NCI-H2029 treated with DMSO at 0.1 percent for 48 hours (cell line): ENCODE results near the gene CFAP70.
"Not testable (repeated sequence)": the region's sequence is repeated elsewhere in the genome, so short reads cannot be mapped to it uniquely, and the experiment has no call there.

Experiments
- DNase-seq: peaks from one replicate; lab custom pipeline; 2025; lab: John Stamatoyannopoulos, UW

Gene CFAP70

DNA sequence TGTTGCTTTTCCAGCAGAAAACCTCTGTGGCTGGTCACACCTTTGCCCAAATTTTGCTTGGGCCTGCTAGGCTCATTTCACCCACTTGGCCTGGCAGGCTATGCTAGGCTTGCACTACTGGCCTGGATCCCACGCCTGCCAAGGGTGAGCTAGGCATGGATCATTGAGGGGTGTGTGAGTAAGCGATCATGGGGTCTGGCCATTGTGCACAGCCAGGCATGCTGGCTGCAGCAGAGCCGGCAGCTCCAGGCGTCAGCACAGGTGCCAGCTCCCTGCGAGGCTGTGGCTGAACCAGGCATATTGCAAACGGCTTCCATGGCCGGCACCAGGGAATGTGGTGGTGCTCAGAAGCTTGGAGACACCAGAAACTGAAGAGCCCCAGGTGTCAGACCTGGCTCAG, 19.2 kb downstream of the CFAP70 start:
- DNase-seq, result no peak

DNA sequence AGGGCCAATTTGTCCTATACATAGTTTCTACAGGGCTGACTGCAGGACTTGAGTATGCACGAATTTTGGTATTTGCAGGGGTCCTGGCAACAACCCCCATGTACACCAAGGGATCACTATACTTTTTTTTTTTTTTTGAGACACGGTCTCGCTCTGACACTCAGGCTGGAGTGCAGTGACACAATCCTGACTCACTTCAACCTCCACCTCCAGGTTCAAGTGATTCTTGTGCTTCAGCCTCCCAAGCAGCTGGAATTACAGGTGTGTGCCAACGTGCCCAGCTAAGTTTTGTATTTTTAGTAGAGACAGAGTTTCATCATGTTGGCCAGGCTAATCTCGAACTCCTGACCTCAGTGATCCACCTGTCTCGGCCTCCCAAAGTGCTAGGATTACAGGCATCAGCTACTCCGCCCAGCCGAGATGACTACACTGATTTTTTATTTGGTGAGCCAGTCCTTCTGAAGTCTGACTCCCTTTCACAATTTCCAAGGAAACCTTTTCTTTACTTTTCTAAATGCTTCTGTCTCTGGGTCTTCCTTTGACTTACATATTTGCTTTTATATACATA, 19.8 kb downstream of the CFAP70 start:
- DNase-seq, result no peak

DNA sequence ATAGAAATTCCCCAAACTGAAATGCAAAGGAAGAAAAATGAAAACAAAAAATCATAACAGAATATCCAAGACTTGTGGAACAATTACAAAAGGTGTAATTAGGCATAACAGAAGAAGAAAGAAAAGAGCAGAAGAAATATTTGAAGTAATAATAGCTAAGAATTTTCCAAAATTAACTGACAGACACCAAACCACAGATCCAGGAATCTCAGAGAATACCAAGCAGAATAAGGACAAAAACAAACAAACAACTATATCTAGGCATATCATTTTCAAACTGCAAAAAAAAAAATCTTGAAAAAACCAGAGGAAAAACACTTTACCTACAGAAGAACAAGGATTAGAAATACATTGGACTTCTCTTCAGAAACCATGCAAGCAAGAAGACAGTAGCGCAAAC, 25.5 kb downstream of the CFAP70 start:
- no peak for DNase-seq

DNA sequence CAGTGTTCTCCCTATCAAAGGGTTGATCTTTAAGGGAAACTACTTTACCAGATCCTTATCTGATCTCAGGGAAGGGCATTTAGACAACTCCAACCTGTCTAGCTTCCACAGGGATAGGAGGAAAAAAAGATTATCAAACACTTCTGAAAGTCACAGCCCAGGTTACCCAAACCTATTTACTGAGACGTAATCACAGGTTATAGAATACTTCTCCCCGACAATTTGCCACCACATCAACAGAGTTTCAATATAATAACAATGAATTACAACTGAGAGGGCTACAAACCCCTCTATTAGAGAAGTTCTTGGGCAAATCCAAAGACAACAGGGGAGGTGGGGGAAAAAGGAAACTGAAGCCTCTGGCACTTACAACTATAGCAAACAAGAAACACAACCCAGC, 26.3 kb downstream of the CFAP70 start:
- no peak for DNase-seq

DNA sequence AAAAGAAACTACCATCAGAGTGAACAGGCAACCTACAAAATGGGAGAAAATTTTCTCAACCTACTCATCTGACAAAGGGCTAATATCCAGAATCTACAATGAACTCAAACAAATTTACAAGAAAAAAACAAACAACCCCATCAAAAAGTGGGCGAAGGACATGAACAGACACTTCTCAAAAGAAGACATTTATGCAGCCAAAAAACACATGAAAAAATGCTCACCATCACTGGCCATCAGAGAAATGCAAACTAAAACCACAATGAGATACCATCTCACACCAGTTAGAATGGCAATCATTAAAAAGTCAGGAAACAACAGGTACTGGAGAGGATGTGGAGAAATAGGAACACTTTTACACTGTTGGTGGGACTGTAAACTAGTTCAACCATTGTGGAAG, 30.1 kb downstream of the CFAP70 start:
- not testable (repeated sequence) for DNase-seq

DNA sequence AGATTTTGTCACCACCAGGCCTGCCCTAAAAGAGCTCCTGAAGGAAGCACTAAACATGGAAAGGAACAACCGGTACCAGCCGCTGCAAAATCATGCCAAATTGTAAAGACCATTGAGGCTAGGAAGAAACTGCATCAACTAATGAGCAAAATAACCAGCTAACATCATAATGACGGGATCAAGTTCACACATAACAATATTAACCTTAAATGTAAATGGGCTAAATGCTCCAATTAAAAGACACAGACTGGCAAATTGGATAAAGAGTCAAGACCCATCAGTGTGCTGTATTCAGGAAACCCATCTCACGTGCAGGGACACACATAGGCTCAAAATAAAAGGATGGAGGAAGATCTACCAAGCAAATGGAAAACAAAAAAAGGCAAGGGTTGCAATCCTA, 33.4 kb downstream of the CFAP70 start:
- not testable (repeated sequence) for DNase-seq

DNA sequence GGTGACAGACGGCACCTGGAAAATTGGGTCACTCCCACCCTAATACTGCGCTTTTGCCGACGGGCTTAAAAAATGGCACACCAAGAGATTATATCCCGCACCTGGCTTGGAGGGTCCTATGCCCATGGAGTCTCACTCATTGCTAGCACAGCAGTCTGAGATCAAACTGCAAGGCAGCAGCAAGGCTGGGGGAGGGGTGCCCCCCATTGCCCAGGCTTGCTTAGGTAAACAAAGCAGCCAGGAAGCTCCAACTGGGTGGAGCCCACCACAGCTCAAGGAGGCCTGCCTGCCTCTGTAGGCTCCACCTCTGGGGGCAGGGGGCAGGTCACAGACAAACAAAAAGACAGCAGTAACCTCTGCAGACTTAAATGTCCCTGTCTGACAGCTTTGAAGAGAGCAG, 35.1 kb downstream of the CFAP70 start:
- not testable (repeated sequence) for DNase-seq

DNA sequence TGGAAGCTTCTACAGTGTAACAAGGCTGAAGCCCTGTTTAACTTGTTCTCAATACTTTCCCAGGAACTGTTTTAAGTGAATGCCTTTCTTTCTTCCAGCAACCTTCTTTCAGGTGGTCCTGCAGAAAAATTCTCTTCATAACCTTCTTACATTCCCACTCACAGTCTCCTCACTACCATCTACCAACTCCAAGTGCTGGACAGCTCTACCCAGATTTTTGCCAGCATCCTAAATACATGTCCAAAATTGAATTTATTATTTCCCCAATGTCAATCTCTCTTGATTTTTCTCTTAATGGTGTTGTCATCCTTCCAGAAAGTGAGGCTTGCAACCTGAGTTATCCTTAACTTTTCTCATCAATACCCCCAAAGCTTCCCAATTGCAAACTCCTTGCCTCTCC, 48.2 kb downstream of the CFAP70 start:
- no peak for DNase-seq

DNA sequence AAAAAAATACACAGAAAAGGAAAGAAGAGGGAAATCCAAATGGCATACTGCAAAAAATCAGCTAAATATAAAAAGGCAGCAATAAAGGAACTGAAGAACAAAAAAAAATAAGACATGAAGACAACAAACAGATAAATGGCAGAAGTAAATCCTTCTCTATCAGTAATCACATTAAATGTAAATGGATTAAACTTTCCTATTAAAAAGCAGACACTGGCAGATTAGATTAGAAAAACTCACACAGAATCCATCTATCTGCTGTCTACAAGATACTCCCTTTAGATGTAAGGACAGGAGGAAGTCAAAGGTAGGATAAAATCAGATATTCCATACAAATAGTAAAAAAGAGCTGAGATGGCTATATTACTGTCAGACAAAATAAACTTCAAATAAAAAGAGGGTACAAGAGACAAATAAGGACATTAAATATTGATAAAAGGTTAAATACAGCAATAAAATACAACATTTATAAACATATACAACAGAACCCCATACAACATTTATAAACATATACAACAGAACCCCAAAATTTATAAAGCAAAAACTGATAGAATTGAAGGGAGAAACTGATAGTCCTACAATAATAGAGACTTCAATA, 51.4 kb downstream of the CFAP70 start:
- no peak for DNase-seq

DNA sequence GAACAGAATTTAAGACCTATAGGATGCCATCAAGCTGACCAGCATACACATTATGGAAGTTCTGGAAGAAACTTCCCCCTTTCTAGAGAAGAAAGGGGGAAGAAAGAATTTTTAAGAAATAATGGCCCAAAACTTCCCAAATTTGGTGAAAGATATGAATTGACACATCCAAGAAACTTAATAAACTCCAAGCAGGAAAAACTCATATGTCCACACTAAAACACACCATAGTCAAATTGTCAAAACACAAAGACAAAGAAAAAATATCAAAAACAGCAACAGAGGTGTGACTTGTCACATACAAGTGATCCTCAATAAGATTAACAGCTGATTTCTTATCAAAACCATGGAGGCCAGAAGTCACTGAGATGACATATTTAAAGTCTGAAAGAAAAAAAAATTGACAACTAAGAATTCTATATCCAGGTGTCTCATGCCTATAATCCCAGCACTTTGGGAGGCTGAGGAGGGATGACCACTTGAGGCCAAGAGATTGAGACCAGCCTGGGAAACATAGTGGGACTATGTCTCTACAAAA, 52.4 kb downstream of the CFAP70 start:
- DNase-seq, result no peak

DNA sequence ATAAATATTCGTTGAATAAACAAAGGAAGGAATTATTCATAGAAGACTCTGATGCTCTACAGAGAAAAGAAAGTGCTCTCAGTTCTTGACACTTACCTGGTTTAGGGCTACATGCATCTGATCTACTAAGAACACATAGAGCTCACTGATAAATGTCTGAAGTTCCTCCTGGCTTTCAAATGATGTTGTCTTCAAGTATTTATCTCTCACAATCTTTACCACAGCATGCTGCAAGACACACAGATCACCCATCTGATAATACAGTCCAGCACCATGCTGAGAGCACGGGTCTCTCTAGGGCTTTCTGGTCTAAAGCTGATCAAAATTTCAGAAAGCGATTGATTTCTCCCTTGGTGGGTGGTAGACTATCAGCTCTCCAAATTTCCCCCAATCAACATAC, 61.7 kb downstream of the CFAP70 start:
- no peak for DNase-seq

DNA sequence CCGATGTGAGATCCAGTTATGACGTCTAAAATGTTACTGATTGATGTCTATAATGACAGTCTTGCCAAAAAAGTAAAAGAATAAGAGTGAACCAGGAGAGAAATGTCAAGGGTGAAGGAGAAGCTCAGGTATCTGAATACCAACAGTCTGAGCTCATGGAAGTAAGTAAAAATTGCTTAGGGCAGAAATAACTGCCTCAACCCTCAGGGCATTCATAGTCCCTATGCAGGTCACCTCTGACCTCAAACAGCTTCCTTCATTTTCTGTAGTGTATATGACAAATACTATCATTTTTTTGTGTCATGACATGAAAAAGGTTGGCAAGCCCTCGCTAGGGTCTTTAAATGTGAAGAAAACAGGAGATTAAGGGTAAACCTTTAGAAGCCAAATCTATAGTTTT, 65.2 kb downstream of the CFAP70 start:
- DNase-seq, result no peak

DNA sequence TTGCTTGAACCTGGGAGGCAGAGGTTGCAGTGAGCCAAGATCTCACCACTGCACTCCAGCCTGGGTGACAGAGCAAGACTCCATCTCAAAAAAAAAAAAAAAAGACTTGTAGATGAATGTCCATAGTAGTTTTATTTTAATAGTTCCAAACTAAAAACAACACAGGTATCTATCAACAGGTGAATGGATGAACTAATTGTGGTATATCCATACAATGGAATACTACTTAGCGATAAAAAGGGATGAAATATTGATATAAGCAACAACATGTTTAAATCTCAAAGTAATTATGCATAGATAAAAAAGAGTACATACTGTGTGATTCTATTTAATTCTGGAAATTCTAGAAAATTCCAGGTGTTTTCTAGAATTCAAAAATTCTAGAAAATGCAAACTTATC, 68.7 kb downstream of the CFAP70 start:
- no peak for DNase-seq

DNA sequence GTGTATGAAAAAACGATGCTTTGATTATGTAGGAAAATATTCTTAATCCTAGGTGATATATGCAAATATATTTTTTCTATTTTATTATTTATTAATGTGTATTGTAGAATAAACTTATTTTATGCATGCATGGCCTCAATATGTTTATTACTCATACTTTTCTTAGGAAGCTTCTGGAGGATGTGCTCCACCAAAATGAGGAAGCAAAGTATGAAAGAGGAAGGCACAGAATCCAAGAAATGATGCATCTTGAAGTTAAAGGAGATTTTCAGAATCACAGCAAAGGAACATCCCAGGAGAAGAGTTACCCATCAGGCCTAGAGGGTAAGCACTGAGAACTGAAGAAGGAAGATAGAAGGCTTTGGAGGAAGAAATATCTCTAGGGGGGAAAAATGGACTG, 71.2 kb downstream of the CFAP70 start:
- no peak for DNase-seq

DNA sequence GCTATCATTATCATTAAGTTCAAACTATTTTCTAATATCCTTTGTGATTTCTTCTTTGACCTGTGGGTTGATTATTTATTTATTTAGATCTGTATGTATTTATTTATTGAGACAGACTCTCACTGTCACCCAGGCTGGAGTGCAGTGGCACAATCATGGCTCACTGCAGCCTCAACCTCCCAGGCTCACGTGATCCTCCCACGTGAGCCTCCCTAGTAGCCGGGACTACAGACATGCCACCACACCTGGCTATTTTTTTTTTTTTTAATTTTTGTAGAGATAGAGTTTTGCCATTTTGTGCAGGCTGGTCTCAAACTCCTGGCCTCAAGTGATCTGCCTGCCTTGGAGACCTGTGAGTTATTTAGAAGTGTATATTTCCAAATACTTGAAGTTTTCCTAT, 77.6 kb downstream of the CFAP70 start:
- no peak for DNase-seq

DNA sequence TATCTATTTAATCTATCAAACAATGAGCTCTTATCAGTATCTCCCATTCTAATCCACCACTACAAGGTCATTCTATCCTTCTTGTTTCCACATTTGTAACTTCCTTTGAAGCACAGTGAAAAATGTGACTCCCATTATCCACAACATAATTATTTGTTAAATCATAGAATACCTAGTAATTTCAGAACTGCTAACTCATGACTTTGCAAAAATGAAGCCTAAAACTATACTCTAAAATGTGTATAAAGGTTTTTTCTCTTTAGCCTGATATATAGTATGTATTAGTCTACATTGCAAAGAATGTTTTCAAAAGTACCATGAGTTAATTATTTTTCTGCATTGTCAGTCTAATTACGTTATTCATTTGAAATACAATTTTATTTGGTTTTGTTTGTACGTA, 94.2 kb downstream of the CFAP70 start:
- DNase-seq, result no peak

DNA sequence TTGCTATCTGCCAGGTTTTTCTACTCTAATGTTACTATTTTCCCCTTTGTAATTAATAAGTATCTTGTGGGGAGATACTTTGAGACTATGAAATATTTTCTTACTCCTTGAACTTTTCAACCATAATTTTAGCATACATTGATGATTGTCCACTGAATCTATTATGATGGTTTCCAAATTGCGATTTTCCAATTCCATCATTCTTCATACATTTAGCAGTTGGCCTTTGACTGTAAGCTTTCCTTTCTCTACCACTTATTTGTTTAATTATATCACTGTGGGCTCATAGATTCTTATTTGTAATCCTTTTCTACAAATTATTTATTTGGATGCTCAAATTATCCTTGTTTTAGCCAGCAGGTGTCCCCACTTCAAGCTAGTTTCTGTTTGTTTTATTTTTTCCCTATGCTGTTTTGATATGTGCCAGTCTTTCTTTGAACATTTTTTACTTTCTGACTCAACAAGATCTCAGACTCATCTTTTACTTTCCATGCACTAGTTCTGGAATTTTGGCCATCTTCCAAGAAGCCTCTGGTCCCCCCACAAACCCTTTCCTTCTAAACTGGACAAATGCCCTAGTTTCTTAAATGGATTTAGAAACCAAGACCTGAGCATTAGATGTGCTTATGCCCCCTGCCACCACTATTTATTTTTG, 94.8 kb downstream of the CFAP70 start:
- DNase-seq, result no peak

DNA sequence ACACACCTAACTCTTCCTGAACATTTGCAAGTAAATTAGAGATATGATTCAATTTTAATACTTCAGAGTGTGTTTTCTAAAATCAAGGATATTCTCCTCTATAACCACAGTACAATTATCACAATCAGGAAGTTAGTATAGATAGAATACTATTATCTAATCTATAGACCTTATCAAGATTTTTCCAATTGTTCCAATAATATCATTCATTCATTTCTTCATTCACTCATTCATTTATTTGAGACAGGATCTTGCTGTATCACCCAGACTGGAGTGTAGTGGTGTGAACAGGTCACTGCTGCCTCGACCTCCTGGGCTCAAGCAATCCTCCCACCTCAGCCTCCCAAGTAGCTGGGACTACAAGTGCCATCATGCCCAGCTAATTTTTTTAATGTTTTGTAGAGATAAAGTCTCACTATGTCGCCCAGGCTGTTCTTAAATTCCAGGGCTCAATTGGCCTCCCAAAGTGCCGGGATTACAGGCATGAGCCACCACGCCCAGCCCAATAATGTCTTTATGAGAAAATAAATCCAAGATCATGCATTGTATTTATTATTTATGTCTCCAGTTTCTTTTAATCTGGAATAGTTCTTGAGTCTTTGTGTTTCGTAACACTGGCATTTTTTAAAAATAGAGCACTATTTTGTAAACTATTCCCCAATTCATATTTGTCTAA, 95.6 kb downstream of the CFAP70 start:
- no peak for DNase-seq

DNA sequence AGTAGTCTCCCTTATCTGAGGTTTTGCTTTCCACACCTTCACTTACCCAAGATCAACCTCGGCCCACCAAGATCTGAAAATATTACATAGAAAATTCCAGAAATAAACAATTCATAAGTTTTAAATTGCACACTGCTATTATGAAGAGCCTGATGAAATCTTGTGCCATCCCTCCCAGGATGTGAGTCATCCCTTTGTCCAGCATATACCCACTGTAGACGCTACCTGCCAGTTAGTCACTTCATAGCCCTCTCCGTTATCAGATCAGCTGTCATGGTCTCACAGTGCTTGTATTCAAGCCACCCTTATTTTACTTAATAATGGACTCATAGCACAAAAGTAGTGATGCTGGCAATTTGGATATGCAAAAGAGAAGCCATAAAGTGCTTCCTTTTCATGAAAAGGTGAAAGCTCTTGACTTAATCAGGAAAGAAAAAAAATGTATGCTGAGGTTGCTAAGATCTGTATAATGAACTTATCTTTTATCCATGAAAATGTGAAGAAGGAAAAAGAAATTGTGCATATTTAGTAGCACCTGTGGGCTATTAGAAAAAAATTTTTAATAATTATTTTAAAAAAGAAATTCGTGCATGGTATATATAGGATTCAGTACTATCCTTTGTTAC, 96.4 kb downstream of the CFAP70 start:
- no peak for DNase-seq

DNA sequence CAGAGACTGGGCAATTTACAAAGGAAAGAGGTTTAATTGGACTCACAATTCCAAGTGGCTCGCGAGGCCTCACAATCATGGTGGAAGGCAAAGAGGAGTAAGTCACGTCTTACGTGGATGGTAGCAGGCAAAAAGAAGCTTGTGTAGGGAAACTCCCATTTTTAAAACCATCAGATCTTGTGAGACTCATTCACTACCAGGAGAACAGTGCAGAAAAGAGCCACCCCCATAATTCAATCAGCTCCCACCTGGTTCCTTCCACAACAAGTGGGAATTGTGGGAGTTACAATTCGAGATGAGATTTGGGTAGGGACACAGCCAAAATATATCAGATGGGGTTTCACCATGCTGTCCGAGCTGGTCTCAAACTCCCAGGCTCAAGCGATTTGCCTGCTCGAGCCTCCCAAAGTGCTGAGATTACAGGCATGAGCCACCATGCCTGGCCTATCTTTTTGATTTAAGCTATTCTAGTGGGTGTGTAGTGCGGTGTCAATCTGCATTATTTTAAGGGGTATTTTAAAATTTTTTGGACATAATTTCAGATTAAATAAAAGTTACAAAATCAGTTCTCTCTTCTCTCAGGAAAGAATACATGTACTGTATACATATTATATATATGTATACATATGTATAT, 97.2 kb downstream of the CFAP70 start:
- no peak for DNase-seq

DNA sequence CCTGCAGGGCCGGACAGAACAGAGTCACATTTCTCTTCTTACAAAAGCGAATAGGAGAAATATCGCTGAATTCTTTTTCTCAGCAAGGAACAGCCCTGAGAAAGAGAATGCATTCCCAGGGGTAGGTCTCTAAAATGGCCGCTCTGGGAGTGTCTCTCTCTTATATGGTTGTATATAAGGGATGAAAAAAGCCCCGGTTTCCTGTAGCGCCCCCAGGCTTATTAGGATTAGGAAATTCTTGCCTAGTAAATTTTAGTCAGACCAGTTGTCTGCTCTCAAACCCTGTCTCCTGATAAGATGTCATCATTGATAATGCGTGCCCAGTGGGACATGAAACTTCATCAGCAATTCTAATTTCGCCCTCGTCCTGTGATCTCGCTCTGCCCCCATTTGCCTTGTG, 100.1 kb downstream of the CFAP70 start:
- not testable (repeated sequence) for DNase-seq

DNA sequence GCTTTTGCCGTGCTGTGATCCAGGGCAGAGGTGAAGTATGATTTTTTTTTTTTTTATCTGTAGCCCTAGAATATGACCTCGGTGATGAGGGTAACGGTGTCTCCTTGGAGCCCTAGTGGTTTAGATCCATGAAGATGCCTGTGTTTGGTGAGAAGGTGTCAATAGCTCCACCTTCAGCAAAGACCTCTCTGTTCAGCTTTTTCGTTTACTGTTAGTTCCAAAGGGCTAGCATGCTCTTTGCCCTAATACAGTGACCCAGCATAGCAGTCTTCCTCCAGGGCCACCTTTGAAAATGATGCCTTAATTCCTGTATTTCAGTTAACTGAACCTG, 105.5 kb downstream of the CFAP70 start:
- no peak for DNase-seq
